H1 (cell line): ENCODE results near the gene TOP1. TPM values are rescaled to one million over a fixed set of nuclear protein-coding genes. Genes with fewer than 3 reads are reported as not detected.

ENCODE experiments used
- CTCF ChIA-PET: fragments of 300-600 bp; sonication (Branson Sonifier 250); formaldehyde crosslinking; loops from one replicate; lab custom pipeline; 2021; ENCODE audit not compliant: partially characterized antibody; lab: Charles Lee
- POLR2A ChIA-PET: fragments of 300-600 bp; sonication (Branson Sonifier 250); formaldehyde crosslinking; loops from one replicate; lab custom pipeline; 2021; ENCODE audit warnings: inconsistent platforms; ENCODE audit not compliant: partially characterized antibody; lab: Charles Lee
- DNase-seq, 2 experiments: peaks; one replicate each; pipeline versions ENCODE4 v3.0.0 to v3.0.0-alpha.2; 2010 to 2022; ENCODE audit warnings: low spot score in 2 of 2, low read depth in 1 of 2, mixed read lengths in 1 of 2
- FAIRE-seq: peaks from 2 replicates; lab custom pipeline; 2011; peaks lifted over from hg19 to GRCh38; lab: Jason Lieb, UNC
- H2AFZ ChIP-seq: 2 replicates; pipeline ENCODE4 v1.8.1; 2012; ENCODE audit warnings: low read length, inconsistent platforms
- H2AK5ac ChIP-seq: 2 replicates; pipeline ENCODE4 v1.6.1; 2013; ENCODE audit warnings: low read depth, low read length
- H2BK120ac ChIP-seq: replicated peaks from 2 replicates; pipeline ENCODE3; 2013; ENCODE audit warnings: low read depth, low read length, inconsistent platforms
- H2BK12ac ChIP-seq: 2 replicates; pipeline ENCODE4 v1.6.1; 2013; ENCODE audit warnings: low read depth, low read length
- H2BK15ac ChIP-seq: 2 replicates; pipeline ENCODE4 v1.6.1; 2013; ENCODE audit warnings: low read length
- H2BK20ac ChIP-seq: 2 replicates; pipeline ENCODE4 v1.6.1; 2013; ENCODE audit warnings: low read length
- H2BK5ac ChIP-seq: 2 replicates; pipeline ENCODE4 v1.6.1; 2013; ENCODE audit warnings: low read depth, low read length
- H3K14ac ChIP-seq: 2 replicates; pipeline ENCODE4 v1.6.1; 2013; ENCODE audit warnings: inconsistent platforms; ENCODE audit not compliant: insufficient read length
- H3K18ac ChIP-seq: 2 replicates; pipeline ENCODE4 v1.6.1; 2013; ENCODE audit warnings: low read length; ENCODE audit errors: extremely low read depth
- H3K23ac ChIP-seq: 2 replicates; pipeline ENCODE4 v1.6.1; 2013; ENCODE audit warnings: inconsistent platforms; ENCODE audit not compliant: insufficient read length
- H3K23me2 ChIP-seq: 2 replicates; pipeline ENCODE4 v1.6.1; 2013; ENCODE audit warnings: low read depth, low read length
- H3K27ac ChIP-seq: 2 replicates; pipeline ENCODE4 v1.6.1; 2011; ENCODE audit warnings: low read depth, low read length, inconsistent platforms
- H3K27me3 ChIP-seq, 4 experiments: replicated peaks in 1 of 4; 1 replicate in 1 of 4; 2 replicates in 3 of 4; pipeline versions ENCODE4 v1.6.1 to v1.8.1; 2011 to 2013; ENCODE audit warnings: low read length in 3 of 4, mild to moderate bottlenecking in 3 of 4, inconsistent platforms in 2 of 4, mixed read lengths in 2 of 4, moderate library complexity in 1 of 4; ENCODE audit not compliant: control insufficient read depth in 3 of 4, insufficient read depth in 3 of 4; ENCODE audit errors: extremely low read depth in 1 of 4
- H3K36me3 ChIP-seq, 4 experiments: 2 replicates each; pipeline versions ENCODE4 v1.6.1 to v1.8.1; 2011 to 2013; ENCODE audit warnings: mild to moderate bottlenecking in 4 of 4, low read length in 3 of 4, moderate library complexity in 2 of 4, control low read depth in 1 of 4, inconsistent platforms in 1 of 4; ENCODE audit not compliant: insufficient read depth in 4 of 4, control insufficient read depth in 2 of 4
- H3K4ac ChIP-seq: replicated peaks from 2 replicates; pipeline ENCODE3; 2013; ENCODE audit warnings: low read length, low read depth, mixed read lengths, inconsistent platforms; ENCODE audit not compliant: insufficient read length
- H3K4me1 ChIP-seq, 4 experiments: replicated peaks in 1 of 4; 1 replicate in 1 of 4; 2 replicates in 3 of 4; pipeline versions ENCODE4 v1.6.1 to v1.8.1; 2011 to 2013; ENCODE audit warnings: low read length in 3 of 4, inconsistent platforms in 2 of 4, mixed read lengths in 1 of 4; ENCODE audit not compliant: insufficient read depth in 4 of 4, control insufficient read depth in 3 of 4
- H3K4me2 ChIP-seq, 2 experiments: 2 replicates each; pipeline versions ENCODE4 v1.6.1 to v1.8.1; 2011 to 2013; ENCODE audit warnings: low read depth in 2 of 2, low read length in 2 of 2, control low read depth in 1 of 2, inconsistent platforms in 1 of 2, mild to moderate bottlenecking in 1 of 2; ENCODE audit not compliant: insufficient read depth in 1 of 2
- H3K4me3 ChIP-seq, 4 experiments: fragments of 200-600, 300-600 bp in 1 of 4; sonication (generic), shearing (Covaris generic), sonication (Bioruptor Twin) in 1 of 4; 2 replicates each; pipeline versions ENCODE4 v1.5.1 to v1.8.1; 2011 to 2016; ENCODE audit warnings: low read length in 4 of 4, low read depth in 3 of 4, control low read depth in 2 of 4, inconsistent platforms in 2 of 4, mild to moderate bottlenecking in 2 of 4, mixed read lengths in 1 of 4, moderate library complexity in 1 of 4; ENCODE audit not compliant: insufficient read depth in 2 of 4; ENCODE audit errors: extremely low read depth in 1 of 4
- H3K56ac ChIP-seq: replicated peaks from 2 replicates; pipeline ENCODE3; 2013; ENCODE audit warnings: low read depth, mild to moderate bottlenecking, mixed read lengths, low read length, inconsistent platforms; ENCODE audit not compliant: insufficient read length
- H3K79me1 ChIP-seq: 2 replicates; pipeline ENCODE4 v1.6.1; 2013; ENCODE audit warnings: low read depth, low read length, control low read depth
- H3K79me2 ChIP-seq, 2 experiments: 2 replicates each; pipeline versions ENCODE4 v1.6.1 to v1.8.1; 2012 to 2013; ENCODE audit warnings: low read length in 2 of 2, mild to moderate bottlenecking in 2 of 2, inconsistent platforms in 1 of 2; ENCODE audit not compliant: insufficient read depth in 2 of 2, control insufficient read depth in 1 of 2
- H3K9ac ChIP-seq, 4 experiments: replicated peaks in 1 of 4; 1 replicate in 1 of 4; 2 replicates in 3 of 4; pipeline versions ENCODE4 v1.6.1 to v1.8.1; 2011 to 2013; ENCODE audit warnings: low read depth in 3 of 4, low read length in 3 of 4, control low read depth in 2 of 4, mild to moderate bottlenecking in 2 of 4, moderate library complexity in 2 of 4, inconsistent platforms in 1 of 4; ENCODE audit errors: extremely low read depth in 1 of 4
- H3K9me3 ChIP-seq, 2 experiments: 2 replicates each; pipeline versions ENCODE4 v1.6.1 to v1.8.1; 2012 to 2013; ENCODE audit warnings: mild to moderate bottlenecking in 2 of 2, moderate library complexity in 2 of 2, control low read depth in 1 of 2, inconsistent platforms in 1 of 2, low read depth in 1 of 2, low read length in 1 of 2, mixed read lengths in 1 of 2; ENCODE audit not compliant: insufficient read depth in 2 of 2
- H4K20me1 ChIP-seq, 2 experiments: replicated peaks in 1 of 2; 2 replicates each; pipeline versions ENCODE3 to v1.8.1; 2011 to 2013; ENCODE audit warnings: inconsistent platforms in 2 of 2, low read length in 2 of 2, mild to moderate bottlenecking in 1 of 2; ENCODE audit not compliant: insufficient read depth in 2 of 2, control insufficient read depth in 1 of 2
- H4K5ac ChIP-seq: 2 replicates; pipeline ENCODE4 v1.6.1; 2013; ENCODE audit warnings: low read length, low read depth, mixed read lengths, inconsistent platforms; ENCODE audit not compliant: insufficient read length
- H4K8ac ChIP-seq: 2 replicates; pipeline ENCODE4 v1.8.0; 2013; ENCODE audit warnings: mild to moderate bottlenecking, moderate library complexity, low read length, inconsistent platforms; ENCODE audit not compliant: insufficient read depth; ENCODE audit errors: extremely low read depth
- H4K91ac ChIP-seq: replicated peaks from 2 replicates; pipeline ENCODE3; 2013; ENCODE audit warnings: low read length, mixed read lengths, inconsistent platforms; ENCODE audit not compliant: insufficient read length
- BRCA1 ChIP-seq: IDR thresholded peaks from 2 replicates; pipeline ENCODE4 v1.6.1; 2012; ENCODE audit warnings: low read depth, low read length, improper control_type of control experiment
- CBX8 ChIP-seq: fragments of 300-800, 300-1000 bp; sonication (generic); IDR thresholded peaks from 2 replicates; pipeline ENCODE4 v1.7.1; 2016; ENCODE audit warnings: low read depth, low read length, borderline replicate concordance
- EZH2 ChIP-seq: fragments of 200-600 bp; sonication (generic); IDR thresholded peaks from 2 replicates; pipeline ENCODE4 v1.7.1; 2012; ENCODE audit warnings: low read depth, mild to moderate bottlenecking, moderate library complexity, low read length, inconsistent platforms; ENCODE audit not compliant: severe bottlenecking
- NRF1 ChIP-seq: IDR thresholded peaks from 2 replicates; pipeline ENCODE4 v1.6.1; 2011; ENCODE audit warnings: mild to moderate bottlenecking, low read depth, low read length, improper control_type of control experiment
- SAP30 ChIP-seq: fragments of 300-600 bp; sonication (generic); IDR thresholded peaks from 2 replicates; pipeline ENCODE4 v1.7.1; 2012; ENCODE audit warnings: low read length, moderate library complexity, mild to moderate bottlenecking, inconsistent platforms; ENCODE audit not compliant: insufficient read depth, insufficient replicate concordance
- SP4 ChIP-seq: IDR thresholded peaks from 2 replicates; pipeline ENCODE4 v1.6.1; 2012; ENCODE audit warnings: low read length, inconsistent platforms
- SUZ12 ChIP-seq: fragments of 200-600 bp; sonication (generic); IDR thresholded peaks from 2 replicates; pipeline ENCODE4 v1.6.1; 2012; ENCODE audit warnings: mild to moderate bottlenecking, inconsistent platforms, low read length, moderate library complexity, mixed read lengths
- WGBS, 2 experiments: shearing (Covaris generic) in 1 of 2; methylation state at CpG; one replicate each; pipeline versions ENCODE4 v1.1.6 to v1.1.7; 2013 to 2015; ENCODE audit warnings: low lambda C conversion rate in 2 of 2, mixed read lengths in 2 of 2, inconsistent platforms in 1 of 2, low coverage in 1 of 2, missing lambda C conversion rate in 1 of 2; ENCODE audit not compliant: insufficient replicate concordance in 2 of 2, insufficient coverage in 1 of 2, insufficient read length in 1 of 2; ENCODE audit errors: extremely low coverage in 1 of 2, missing lambda C conversion rate in 1 of 2; 5-methylcytosine and 5-hydroxymethylcytosine counted together
- polyA plus RNA-seq, 7 experiments: library from polyadenylated mRNA; depleted of rRNA in 3 of 7; stranded (reverse) in 5 of 7; unstranded in 2 of 7; fragments of >200 nt in 5 of 7; fragments of 200-250 nt in 2 of 7; gene quantifications; 1 replicate in 5 of 7; 2 replicates in 1 of 7; 4 replicates in 1 of 7; pipeline versions ENCODE4 v1.2.1 to v1.2.3, GENCODE V29; 2011 to 2013; ENCODE audit warnings: missing spikeins in 2 of 7, mixed read lengths in 2 of 7
- total RNA-seq: library from RNA; stranded (reverse); fragmentation: NEBNext Ultra II Directional; extraction: Animal tissue kit (Norgen Biotek cat#: 25700); gene quantifications from 2 replicates; pipeline ENCODE4 v1.2.1, GENCODE V29; 2021
- TF ChIP-seq, protein P1 (sequence below): IDR thresholded peaks from 2 replicates; pipeline ENCODE4 v1.6.1; 2012; ENCODE audit warnings: low read length, inconsistent platforms
- TF ChIP-seq, protein P2 (sequence below), 3 experiments: IDR thresholded peaks; 1 replicate in 2 of 3; 2 replicates in 1 of 3; pipeline versions ENCODE4 v1.5.1 to v1.6.1; 2011; ENCODE audit warnings: low read length in 3 of 3, mild to moderate bottlenecking in 3 of 3, inconsistent platforms in 2 of 3, low read depth in 1 of 3, moderate library complexity in 1 of 3; ENCODE audit not compliant: insufficient read depth in 1 of 3; ENCODE audit errors: control extremely low read depth in 1 of 3

Gene TOP1
- total and polyA plus RNA-seq, 2 of the 8 experiments (the other 6 are each of a cell fraction or from before 2014, with no cell fraction given) = 7.4 to 108 TPM

DNA sequence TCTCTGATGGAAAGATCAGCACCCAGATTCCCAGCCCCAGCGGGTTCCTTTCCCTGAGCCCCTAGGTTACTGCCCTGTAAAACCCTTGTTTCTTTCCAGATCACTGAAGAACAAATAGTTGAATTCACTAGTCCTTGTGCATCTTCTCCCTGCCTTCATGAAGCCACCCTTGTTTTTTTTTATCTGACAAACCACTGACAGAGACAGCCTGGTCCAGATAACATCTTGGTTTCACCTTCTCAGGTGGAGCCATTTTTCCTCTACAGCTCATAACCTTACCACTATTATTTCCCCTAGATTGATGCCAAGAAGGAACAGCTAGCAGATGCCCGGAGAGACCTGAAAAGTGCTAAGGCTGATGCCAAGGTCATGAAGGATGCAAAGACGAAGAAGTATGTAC, 92.8 kb downstream of the TOP1 start:
- H3K4me1 ChIP-seq = no peaks in the 10 kb centered on the region
- H3K27ac ChIP-seq = no peak overlapping the region
- H3K23ac ChIP-seq = no peak overlapping the region
- no peak overlapping the region for H2AFZ ChIP-seq
- H3K27me3 ChIP-seq = no peaks in the 10 kb centered on the region
- H3K9ac ChIP-seq = no peak overlapping the region
- H3K4ac ChIP-seq = no peak overlapping the region
- no peak for FAIRE-seq
- H4K5ac ChIP-seq = no peak overlapping the region
- H3K79me2 ChIP-seq = no peaks in the 10 kb centered on the region
- H2BK5ac ChIP-seq = no peak overlapping the region
- no peak overlapping the region for H2BK12ac ChIP-seq
- WGBS, 2 experiments = 97% methylated on average over 3 of the region's 3 CpGs; no CpG with 5 or more reads in 1 of the 2 experiments
- H4K8ac ChIP-seq = no peak overlapping the region
- 0 out of 4 replicates have a peak, but pooled peaks cover 0 to 2% of the 10 kb centered on the region in 2 experiments for H3K9me3 ChIP-seq
- H2BK15ac ChIP-seq = no peak overlapping the region
- no peak overlapping the region for H2BK20ac ChIP-seq
- ChIA-PET CTCF (interaction anchor here (0.9 to 3.6 kb wide), 6 partner anchors 14 to 160 kb away, joined by 3 to 14 read pairs (median 6); no protein-coding TSS in a partner anchor), POLR2A (interaction anchor here (1.3 kb wide), 2 partner anchors 10 to 26 kb away, joined by 3 to 4 read pairs; no protein-coding TSS in a partner anchor)
- no peaks in the 10 kb centered on the region for H3K79me1 ChIP-seq
- H4K20me1 ChIP-seq = peaks cover 0 to 1% of the 10 kb centered on the region in 2 experiments
- no peak overlapping the region for H3K4me2 ChIP-seq
- peaks cover 19 to 91% (median 57%) of the 10 kb centered on the region in 4 experiments for H3K36me3 ChIP-seq
- DNase-seq = no peak
- peaks cover 2% of the 10 kb centered on the region for H3K23me2 ChIP-seq
- no peak overlapping the region for H3K56ac ChIP-seq
- no peak overlapping the region for H3K14ac ChIP-seq
- no peak overlapping the region for H3K4me3 ChIP-seq
- no peak overlapping the region for H3K18ac ChIP-seq
- no peak overlapping the region for H4K91ac ChIP-seq
- no peak overlapping the region for H2BK120ac ChIP-seq
- no peak overlapping the region for H2AK5ac ChIP-seq
- TF ChIP-seq CBX8 = no peak
- TF ChIP-seq SUZ12 = no peak
- no peak for TF ChIP-seq BRCA1
- no peak for TF ChIP-seq NRF1
- TF ChIP-seq SP4 = no peak
- TF ChIP-seq, protein P1, sequence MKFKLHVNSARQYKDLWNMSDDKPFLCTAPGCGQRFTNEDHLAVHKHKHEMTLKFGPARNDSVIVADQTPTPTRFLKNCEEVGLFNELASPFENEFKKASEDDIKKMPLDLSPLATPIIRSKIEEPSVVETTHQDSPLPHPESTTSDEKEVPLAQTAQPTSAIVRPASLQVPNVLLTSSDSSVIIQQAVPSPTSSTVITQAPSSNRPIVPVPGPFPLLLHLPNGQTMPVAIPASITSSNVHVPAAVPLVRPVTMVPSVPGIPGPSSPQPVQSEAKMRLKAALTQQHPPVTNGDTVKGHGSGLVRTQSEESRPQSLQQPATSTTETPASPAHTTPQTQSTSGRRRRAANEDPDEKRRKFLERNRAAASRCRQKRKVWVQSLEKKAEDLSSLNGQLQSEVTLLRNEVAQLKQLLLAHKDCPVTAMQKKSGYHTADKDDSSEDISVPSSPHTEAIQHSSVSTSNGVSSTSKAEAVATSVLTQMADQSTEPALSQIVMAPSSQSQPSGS = no peak
- TF ChIP-seq, protein P2, sequence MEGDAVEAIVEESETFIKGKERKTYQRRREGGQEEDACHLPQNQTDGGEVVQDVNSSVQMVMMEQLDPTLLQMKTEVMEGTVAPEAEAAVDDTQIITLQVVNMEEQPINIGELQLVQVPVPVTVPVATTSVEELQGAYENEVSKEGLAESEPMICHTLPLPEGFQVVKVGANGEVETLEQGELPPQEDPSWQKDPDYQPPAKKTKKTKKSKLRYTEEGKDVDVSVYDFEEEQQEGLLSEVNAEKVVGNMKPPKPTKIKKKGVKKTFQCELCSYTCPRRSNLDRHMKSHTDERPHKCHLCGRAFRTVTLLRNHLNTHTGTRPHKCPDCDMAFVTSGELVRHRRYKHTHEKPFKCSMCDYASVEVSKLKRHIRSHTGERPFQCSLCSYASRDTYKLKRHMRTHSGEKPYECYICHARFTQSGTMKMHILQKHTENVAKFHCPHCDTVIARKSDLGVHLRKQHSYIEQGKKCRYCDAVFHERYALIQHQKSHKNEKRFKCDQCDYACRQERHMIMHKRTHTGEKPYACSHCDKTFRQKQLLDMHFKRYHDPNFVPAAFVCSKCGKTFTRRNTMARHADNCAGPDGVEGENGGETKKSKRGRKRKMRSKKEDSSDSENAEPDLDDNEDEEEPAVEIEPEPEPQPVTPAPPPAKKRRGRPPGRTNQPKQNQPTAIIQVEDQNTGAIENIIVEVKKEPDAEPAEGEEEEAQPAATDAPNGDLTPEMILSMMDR (IDR thresholded peaks at IDR 0.05; ENCODE audit: control extremely low read depth in 1 of 3, insufficient read depth in 1 of 3, low read depth in 1 of 3, low read length in 3 of 3) = no peak
- TF ChIP-seq SAP30 = no peak
- TF ChIP-seq EZH2 = no peak
